Mesothelial cell of epicardium (in vitro differentiated cells): ENCODE results near the gene RBMS1. TPM values are rescaled to one million over a fixed set of nuclear protein-coding genes. Genes with fewer than 3 reads are reported as not detected.
A peak's percentile ranks its signal among the peaks of the same experiment; 100 is the strongest.

Experiments used
- DNase-seq, 2 experiments: peaks; one replicate each; pipeline ENCODE4 v3.0.0; 2021; ENCODE audit warnings: low spot score in 2 of 2; ENCODE audit not compliant: unreplicated experiment in 2 of 2
- H3K27ac Mint-ChIP-seq: 2 replicates; pipeline ENCODE4 v1.8.0; 2021; ENCODE audit warnings: mixed read lengths
- H3K27me3 Mint-ChIP-seq: 2 replicates; pipeline ENCODE4 v1.8.0; 2021; ENCODE audit warnings: low read depth, mixed read lengths
- H3K36me3 Mint-ChIP-seq: 2 replicates; pipeline ENCODE4 v1.8.0; 2021; ENCODE audit warnings: mixed read lengths
- H3K4me1 Mint-ChIP-seq: 2 replicates; pipeline ENCODE4 v1.8.0; 2021; ENCODE audit warnings: mixed read lengths
- H3K4me3 Mint-ChIP-seq: 2 replicates; pipeline ENCODE4 v1.8.0; 2021; ENCODE audit warnings: mild to moderate bottlenecking, moderate library complexity, mixed read lengths
- H3K9me3 Mint-ChIP-seq: 2 replicates; pipeline ENCODE4 v1.8.0; 2021; ENCODE audit warnings: mixed read lengths
- total RNA-seq: library from RNA; stranded (reverse); gene quantifications from 3 replicates; pipeline ENCODE4 v1.2.1, GENCODE V29; 2021
- TF ChIP-seq, protein P1 (sequence below): fragments of 200-600 bp; sonication (generic); IDR thresholded peaks from one replicate; pipeline ENCODE4 v1.5.0; 2021; ENCODE audit warnings: antibody characterized with exemption; ENCODE audit not compliant: unreplicated experiment

RBMS1 gene
- total RNA-seq, 1 donor from 2014 or later: 128 TPM

DNA sequence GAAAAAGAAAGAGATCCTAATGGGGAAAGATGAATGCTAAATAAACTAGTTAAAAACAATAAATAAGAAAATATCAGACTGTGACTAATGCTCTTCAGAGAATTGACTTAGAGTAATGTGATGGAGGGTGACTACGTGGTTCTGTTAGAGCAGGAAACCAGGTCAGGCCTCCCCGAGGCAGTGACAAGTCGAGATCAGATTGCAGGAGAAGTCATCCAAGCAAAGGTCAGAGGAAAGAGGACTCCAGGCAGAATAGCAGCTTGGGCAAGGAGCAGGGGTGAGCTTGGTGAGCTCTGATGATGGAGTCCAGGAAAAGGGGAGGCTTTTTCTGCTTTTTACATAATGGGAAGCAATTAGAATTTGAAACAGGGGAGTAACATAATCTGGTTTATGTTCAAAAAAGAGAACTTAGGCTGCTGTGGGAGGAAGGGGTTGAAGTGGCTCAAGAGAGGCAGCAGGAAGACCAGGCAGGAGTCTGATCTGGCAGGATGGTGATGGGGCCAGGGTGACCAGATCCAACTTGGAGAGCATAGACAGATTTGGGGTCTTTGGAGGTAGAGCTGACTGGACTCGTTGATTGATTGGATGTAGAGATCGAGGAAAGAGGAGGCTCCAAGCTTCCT lies 266.2 kb downstream of the RBMS1 start:
- Mint-ChIP-seq H3K27me3 (no peaks in the 10 kb centered on the region), H3K4me1 (peaks cover 59% of the 10 kb centered on the region)

DNA sequence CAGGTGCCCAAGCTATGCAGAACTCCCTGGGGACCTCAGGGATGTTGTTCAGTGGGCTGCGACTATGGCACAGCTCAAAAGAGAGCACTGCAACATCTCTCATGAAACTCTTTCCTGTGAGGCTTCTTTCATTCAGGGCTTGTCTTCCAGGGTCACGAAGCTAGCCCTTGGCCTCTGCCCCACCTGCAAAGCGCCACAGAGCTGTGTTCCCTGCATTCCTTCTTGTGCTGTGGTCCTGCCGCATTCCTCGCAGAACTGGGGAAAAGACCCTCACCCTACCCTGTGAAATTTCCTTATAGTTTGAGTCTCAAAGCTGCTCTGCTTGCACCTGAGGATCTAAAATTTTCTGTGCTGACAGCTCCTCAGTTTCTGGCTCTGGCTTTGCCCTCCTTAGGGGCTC lies 267.2 kb downstream of the RBMS1 start:
- TF ChIP-seq, protein P1, sequence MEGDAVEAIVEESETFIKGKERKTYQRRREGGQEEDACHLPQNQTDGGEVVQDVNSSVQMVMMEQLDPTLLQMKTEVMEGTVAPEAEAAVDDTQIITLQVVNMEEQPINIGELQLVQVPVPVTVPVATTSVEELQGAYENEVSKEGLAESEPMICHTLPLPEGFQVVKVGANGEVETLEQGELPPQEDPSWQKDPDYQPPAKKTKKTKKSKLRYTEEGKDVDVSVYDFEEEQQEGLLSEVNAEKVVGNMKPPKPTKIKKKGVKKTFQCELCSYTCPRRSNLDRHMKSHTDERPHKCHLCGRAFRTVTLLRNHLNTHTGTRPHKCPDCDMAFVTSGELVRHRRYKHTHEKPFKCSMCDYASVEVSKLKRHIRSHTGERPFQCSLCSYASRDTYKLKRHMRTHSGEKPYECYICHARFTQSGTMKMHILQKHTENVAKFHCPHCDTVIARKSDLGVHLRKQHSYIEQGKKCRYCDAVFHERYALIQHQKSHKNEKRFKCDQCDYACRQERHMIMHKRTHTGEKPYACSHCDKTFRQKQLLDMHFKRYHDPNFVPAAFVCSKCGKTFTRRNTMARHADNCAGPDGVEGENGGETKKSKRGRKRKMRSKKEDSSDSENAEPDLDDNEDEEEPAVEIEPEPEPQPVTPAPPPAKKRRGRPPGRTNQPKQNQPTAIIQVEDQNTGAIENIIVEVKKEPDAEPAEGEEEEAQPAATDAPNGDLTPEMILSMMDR: no peak
- no peaks in the 10 kb centered on the region for H3K36me3 Mint-ChIP-seq
- H3K27ac Mint-ChIP-seq: peak overlapping the region; percentile 36
- no peak for DNase-seq
- H3K9me3 Mint-ChIP-seq: no peaks in the 10 kb centered on the region
- no peak overlapping the region for H3K4me3 Mint-ChIP-seq
- H3K4me1 Mint-ChIP-seq: peaks cover 64% of the 10 kb centered on the region
- no peaks in the 10 kb centered on the region for H3K27me3 Mint-ChIP-seq

More for the DNA sequence above, 266.2 kb downstream of the RBMS1 start:
- no peak for DNase-seq
- Mint-ChIP-seq H3K4me3 (no peak overlapping the region), H3K36me3 (no peaks in the 10 kb centered on the region), H3K9me3 (no peaks in the 10 kb centered on the region), H3K27ac (peak overlapping the region; percentile 77)
- TF ChIP-seq, protein P1: no peak

DNA sequence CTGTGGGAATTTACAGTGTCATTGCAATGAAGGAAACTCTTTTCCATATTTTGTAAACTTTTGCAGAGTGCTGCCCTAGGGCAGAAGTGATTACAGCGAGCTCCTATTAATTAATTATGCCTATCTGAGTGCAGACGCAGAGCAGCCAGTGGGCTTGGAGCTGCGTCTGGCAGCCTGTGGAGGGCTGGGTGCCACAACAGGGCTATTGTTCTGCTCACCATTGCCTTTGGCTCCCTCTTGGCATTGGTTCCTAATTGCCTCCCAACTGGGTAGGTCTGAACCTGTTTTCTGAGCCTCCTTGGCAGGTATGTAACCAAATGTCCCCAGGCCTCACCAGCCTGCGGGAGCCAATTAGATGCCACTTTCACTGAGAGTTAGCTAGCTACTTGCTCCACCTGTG lies 267.9 kb downstream of the RBMS1 start:
- H3K36me3 Mint-ChIP-seq: no peaks in the 10 kb centered on the region
- H3K4me3 Mint-ChIP-seq: no peak overlapping the region
- no peak for DNase-seq
- H3K27me3 Mint-ChIP-seq: no peaks in the 10 kb centered on the region
- peak overlapping the region; percentile 36 for H3K27ac Mint-ChIP-seq
- TF ChIP-seq, protein P1: no peak
- peaks cover 70% of the 10 kb centered on the region for H3K4me1 Mint-ChIP-seq
- H3K9me3 Mint-ChIP-seq: no peaks in the 10 kb centered on the region

DNA sequence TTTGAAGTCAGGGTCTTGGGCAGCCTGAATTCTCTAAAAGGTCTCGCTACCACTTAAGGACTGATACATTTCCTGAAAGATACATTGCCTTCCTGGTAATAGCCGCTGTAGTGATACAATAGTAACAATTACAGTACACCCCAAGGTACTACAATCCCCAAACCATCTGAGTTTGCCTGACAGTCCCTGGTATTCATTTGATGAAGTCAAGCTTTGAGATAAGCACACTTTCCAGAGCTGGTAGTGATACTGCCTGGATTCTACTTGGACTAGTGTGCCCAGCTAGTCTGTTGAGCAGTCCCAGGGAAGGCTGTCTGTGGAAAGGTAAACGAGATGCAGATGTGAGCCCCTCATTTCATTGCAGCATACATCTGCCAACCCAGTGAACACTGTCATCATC lies 269.1 kb downstream of the RBMS1 start:
- TF ChIP-seq, protein P1: no peak
- Mint-ChIP-seq H3K4me3 (no peak overlapping the region), H3K36me3 (no peaks in the 10 kb centered on the region), H3K4me1 (peaks cover 70% of the 10 kb centered on the region), H3K27ac (no peak overlapping the region), H3K27me3 (no peaks in the 10 kb centered on the region), H3K9me3 (no peaks in the 10 kb centered on the region)
- DNase-seq: no peak

DNA sequence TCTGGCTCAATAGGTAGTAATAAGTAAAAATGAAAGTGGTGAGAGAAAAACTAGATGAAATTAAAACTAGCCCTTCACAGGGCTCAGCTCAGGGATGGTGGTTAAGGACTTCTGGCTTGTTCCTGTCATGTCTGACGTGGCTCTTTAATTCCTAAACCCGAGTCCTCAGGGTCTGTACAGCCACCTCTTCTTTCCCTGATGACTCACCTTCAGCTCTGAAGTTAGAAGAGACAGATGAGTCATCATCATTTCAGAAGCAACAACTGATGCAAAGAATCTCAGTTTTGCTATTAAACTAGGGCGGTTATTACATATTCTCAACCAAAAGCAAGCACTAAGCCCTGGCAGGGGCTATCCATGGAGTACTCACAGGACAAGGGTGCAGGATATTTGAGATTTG lies 269.5 kb downstream of the RBMS1 start:
- H3K4me1 Mint-ChIP-seq: peaks cover 66% of the 10 kb centered on the region
- TF ChIP-seq, protein P1: no peak
- H3K27me3 Mint-ChIP-seq: no peaks in the 10 kb centered on the region
- peak overlapping the region; percentile 66 for H3K27ac Mint-ChIP-seq
- no peaks in the 10 kb centered on the region for H3K36me3 Mint-ChIP-seq
- DNase-seq: no peak
- H3K9me3 Mint-ChIP-seq: no peaks in the 10 kb centered on the region
- no peak overlapping the region for H3K4me3 Mint-ChIP-seq

DNA sequence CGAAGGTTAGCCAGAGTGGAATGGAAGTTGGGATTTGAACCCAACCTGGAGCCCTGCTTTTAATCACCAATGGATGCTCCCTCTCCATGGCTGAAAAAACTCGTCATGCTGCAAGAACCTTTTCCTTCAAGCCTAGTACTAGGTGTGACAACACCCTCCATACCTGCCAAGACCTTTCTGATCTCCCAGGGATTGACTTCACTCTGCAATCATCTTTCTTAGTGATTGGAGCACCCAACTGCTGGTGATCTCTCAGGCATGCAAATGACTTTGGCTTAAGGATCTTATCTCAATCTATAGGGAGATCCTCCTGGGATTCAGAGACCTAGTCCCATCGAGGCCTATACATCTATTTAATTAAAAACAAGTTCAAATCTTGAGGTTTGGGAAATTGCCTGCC lies 270.0 kb downstream of the RBMS1 start:
- TF ChIP-seq, protein P1: no peak
- H3K4me1 Mint-ChIP-seq: peaks cover 62% of the 10 kb centered on the region
- no peak overlapping the region for H3K27ac Mint-ChIP-seq
- H3K9me3 Mint-ChIP-seq: no peaks in the 10 kb centered on the region
- no peak for DNase-seq
- no peak overlapping the region for H3K4me3 Mint-ChIP-seq
- no peaks in the 10 kb centered on the region for H3K27me3 Mint-ChIP-seq
- H3K36me3 Mint-ChIP-seq: no peaks in the 10 kb centered on the region
